GM12864 (cell line): Measurements from ENCODE around the gene EZR.

Experiments used
- DNase-seq: peaks from one replicate; pipeline ENCODE4 v3.0.0-alpha.2; 2011; ENCODE audit warnings: low read depth
- H3K4me3 ChIP-seq: 2 replicates; pipeline ENCODE4 v1.5.1; 2011; ENCODE audit warnings: mild to moderate bottlenecking, low read depth, low read length, control low read depth
- TF ChIP-seq, protein P1 (sequence below): IDR thresholded peaks from 2 replicates; pipeline ENCODE4 v1.5.1; 2011; ENCODE audit warnings: low read depth, mild to moderate bottlenecking, moderate library complexity, low read length, control low read depth, inconsistent platforms; ENCODE audit errors: missing control alignments

EZR gene

DNA sequence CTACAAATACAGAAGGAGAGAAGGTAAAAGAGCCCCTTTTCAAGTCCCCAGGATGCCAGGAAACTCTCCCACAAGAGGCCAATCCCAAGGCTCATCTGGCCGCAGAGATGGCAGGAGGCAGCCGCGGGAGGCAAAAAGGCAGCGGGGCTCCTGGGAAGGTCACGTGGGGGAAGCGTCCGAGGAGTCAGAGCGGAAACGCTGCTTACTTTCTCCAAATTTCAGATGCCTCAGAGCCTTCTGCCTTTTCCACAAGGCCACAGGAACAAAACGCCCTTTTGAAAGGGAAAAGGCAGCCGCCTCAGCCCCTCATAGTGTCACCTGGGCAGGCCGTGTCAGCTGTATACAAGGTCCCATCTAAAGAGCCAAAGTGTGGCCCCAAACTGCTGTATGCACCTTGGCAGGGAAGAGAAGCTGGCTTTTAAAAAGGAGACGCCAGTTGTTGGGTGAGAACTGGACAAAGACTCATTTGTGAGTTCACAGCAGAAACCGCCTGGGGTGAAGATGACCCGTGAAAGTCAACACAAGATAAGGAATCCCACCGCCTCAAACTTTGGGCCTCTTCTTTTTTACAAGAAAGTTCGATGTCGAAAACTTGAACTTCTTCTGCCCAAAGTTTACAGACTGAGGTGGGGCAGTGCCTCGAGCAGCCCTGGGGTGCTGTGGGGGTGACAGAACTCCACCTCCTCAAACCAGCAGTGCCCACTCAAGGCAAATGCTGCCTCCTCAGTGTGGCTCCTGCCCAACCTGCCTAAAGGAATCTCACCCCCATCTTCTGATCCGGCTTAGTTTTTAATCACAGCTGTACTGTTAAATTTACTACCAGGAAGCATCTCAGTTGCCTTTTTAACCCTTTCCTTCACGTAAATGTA lies 45.4 kb downstream of the EZR start:
- no peak for DNase-seq
- no peak overlapping the region for H3K4me3 ChIP-seq
- TF ChIP-seq, protein P1, sequence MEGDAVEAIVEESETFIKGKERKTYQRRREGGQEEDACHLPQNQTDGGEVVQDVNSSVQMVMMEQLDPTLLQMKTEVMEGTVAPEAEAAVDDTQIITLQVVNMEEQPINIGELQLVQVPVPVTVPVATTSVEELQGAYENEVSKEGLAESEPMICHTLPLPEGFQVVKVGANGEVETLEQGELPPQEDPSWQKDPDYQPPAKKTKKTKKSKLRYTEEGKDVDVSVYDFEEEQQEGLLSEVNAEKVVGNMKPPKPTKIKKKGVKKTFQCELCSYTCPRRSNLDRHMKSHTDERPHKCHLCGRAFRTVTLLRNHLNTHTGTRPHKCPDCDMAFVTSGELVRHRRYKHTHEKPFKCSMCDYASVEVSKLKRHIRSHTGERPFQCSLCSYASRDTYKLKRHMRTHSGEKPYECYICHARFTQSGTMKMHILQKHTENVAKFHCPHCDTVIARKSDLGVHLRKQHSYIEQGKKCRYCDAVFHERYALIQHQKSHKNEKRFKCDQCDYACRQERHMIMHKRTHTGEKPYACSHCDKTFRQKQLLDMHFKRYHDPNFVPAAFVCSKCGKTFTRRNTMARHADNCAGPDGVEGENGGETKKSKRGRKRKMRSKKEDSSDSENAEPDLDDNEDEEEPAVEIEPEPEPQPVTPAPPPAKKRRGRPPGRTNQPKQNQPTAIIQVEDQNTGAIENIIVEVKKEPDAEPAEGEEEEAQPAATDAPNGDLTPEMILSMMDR, result no peak

DNA sequence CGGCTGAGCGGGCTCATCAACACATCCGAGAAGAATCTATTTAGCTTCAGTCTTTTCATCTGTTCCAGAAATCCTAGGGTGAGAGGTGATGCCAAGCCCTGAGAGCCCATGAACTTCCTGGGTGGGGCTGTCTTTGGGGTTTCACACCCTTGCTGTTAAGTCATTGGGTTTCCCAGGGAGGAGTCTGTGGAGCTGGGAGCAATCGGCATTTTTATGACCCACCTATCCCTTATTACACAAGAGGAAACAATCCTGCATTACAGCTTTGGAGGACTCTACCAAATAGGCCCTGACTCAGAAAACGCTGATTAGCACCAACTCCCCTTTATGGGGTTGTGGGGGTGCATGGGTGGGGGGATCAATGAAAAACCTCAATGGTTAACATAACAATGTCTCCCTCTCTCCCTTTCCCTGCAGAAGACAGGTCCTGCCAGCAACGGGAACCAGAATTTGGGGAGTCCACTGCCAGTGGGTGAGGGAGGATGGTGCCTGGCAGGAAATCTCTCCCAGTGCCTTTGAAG lies 46.3 kb downstream of the EZR start:
- no peak for DNase-seq

DNA sequence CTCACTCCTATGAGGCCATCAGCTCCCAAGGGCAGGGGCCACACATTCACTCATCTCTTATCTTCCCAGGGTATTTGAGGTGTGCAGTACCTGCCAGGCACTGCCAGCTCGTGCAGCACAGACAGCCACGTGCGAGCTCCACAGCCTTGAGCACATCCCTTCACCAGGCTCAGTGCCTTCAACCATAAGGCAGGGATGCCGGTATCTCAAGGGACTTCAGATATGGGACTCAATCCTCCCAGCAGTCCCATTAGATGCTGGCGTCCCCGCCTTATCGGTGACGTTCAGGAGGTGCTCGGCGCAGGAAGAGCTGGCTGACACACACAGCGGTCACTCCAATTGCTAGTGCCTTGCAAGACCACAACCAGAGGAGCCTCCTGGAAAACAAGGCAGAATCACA lies 47.0 kb downstream of the EZR start:
- no peak for DNase-seq
- TF ChIP-seq, protein P1, result no peak
- H3K4me3 ChIP-seq, result no peak overlapping the region

More for the DNA sequence above, 46.3 kb downstream of the EZR start:
- H3K4me3 ChIP-seq, result no peak overlapping the region
- TF ChIP-seq, protein P1, result no peak

DNA sequence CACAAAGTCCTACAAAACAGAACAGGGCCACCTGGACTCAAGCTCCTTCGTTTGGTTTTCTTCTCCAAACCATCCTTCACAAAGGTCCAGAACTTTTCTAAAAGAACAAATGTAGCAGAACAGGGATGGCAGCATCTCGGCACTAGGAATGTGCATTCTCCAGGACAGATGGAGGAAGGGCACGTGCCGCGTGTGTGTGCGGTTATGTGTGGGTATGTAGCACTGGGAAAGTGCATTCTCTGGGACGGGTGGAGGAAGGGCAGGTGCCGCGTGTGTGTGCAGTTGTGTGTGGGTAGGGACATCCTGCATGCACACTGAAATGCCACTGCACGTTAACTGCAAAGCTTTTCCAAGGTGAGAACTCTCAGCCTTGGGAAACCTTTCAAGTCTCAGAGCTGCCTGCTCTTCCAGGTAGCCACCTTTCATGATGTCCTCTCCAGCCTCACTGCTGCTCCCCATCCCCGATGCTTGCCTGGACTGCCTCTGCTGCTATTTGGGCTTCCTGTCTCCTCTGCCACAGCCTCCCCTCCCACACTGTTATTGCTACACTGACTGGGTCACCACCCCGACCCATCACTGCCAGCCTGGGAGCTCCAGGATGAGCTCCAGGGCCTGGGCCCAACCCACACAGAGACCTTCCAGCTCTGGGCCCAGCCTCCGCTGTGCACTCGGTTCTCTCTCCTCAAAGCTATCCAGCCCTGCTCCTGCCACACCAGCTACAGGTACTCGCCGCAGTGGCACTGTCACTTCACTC lies 47.6 kb downstream of the EZR start:
- DNase-seq, result no peak
- TF ChIP-seq, protein P1, result no peak
- H3K4me3 ChIP-seq, result no peak overlapping the region

DNA sequence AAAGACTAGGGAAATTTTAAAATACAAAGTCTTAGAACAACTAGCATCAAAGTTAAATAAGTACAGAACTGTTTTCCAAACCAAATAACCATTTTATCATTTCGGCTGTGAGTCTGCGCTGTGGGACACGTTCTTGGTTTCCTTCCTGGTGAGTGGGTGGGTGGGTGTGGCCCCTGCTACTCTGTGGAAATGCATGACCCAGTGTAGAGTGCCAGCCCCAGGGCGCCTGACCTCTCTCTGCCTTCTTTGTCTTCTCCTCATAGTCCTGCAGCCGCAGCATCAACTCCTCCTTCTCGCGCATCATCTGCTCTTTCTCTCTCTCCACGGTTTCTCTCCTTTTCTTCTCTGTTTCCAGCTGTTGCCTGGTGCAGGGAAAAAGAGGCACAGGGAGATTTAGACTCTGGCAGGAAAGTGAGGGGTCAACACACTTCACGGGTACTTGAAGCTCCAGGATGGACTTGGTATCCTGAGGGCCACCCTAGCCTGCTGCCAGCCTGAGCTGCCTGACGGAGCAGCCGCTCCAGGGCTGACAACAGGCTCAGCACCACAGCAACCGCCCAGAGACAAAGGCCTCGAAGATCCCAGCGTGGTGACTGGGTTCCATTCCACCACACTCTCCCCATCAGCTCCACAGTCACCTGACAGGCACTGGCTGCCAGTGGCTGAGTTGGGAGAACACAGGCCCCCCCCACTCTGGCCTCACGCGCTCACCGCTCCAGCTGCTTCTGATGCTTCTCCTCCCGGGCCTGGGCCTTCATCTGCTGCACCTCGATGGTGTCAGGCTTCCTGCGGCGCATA lies 48.4 kb downstream of the EZR start:
- TF ChIP-seq, protein P1, result no peak
- H3K4me3 ChIP-seq, result no peak overlapping the region

DNA sequence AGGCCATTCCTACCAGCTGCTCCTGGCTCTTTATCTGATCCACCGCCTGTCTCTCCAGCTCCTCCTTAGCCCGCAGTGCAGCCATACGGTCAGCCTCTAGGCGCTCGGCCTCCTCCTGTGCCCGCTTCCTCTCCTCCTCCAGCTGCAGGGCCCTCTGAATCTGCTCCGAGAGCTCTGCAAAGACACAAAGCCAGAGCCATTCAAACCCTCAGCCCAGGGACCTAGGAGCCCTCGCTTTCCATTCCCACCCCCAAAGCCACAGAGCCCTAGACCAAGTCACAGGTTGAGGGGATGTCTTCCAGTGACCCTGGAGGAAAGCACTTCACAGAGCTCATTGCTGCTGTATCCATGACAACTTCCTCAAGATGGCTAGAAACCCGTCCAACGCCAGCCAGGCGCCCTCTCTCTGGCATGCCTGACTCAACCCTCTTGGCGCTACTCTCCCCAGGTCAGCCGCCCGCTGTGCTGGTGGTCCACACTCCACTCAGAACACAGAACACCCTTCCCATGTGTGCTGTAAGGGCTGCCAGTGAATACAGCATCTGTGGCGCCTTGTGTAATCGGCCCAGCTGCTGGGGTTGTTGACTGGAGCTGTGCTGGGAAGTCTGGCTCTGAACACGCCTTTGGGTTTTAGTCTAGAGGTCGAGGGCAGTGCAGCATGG lies 49.3 kb downstream of the EZR start:
- TF ChIP-seq, protein P1, result no peak
- no peak overlapping the region for H3K4me3 ChIP-seq
- no peak for DNase-seq

More for the DNA sequence above, 48.4 kb downstream of the EZR start:
- DNase-seq, result no peak
